Glomerular visceral epithelial cell (primary cell): ENCODE data around the gene RBMY1A1.
"Not testable (repeated sequence)": the region's sequence is repeated elsewhere in the genome, so short reads cannot be mapped to it uniquely, and the experiment has no call there.

Experiments
- DNase-seq: peaks from one replicate; pipeline ENCODE4 v3.0.0-alpha.2; 2016; ENCODE audit errors: extremely low spot score

Gene RBMY1A1

GRCh38 chrY:21534579-21534978 is at the start of gene RBMY1A1:
Gene RBMY1A1 (plus strand): TSS chrY:21534879. CDS start chrY:21536892, 2,013 bp downstream.
- not testable (repeated sequence) for DNase-seq

- not testable (repeated sequence) for DNase-seq
These were observed 23.6 kb upstream of the RBMY1A1 start, which contains the start of gene RBMY1B for GRCh38 chrY:21511038-21511437. Gene RBMY1B (plus strand): TSS chrY:21511338. CDS start chrY:21513351, 2,013 bp downstream.

GRCh38 chrY:21559316-21559984 is 24.8 kb downstream of the RBMY1A1 start:
- DNase-seq, result not testable (repeated sequence)

GRCh38 chrY:21585449-21585848 is 50.8 kb downstream of the RBMY1A1 start:
- DNase-seq, result no peak

- not testable (repeated sequence) for DNase-seq
These were observed 51.8 kb downstream of the RBMY1A1 start for GRCh38 chrY:21586454-21586853.

GRCh38 chrY:21592059-21592458 is 57.4 kb downstream of the RBMY1A1 start:
- DNase-seq, result peak; percentile 25

GRCh38 chrY:21596287-21596686 is 61.6 kb downstream of the RBMY1A1 start:
- not testable (repeated sequence) for DNase-seq
